ENCODE data around the gene MMRN1. TPM values are rescaled to one million over a fixed set of nuclear protein-coding genes. Genes with fewer than 3 reads are reported as not detected.
"Not testable (repeated sequence)": the region's sequence is repeated elsewhere in the genome, so short reads cannot be mapped to it uniquely, and the experiment has no call there.

MMRN1 gene
- total RNA-seq, 2 donors from 2014 or later, result not detected

- no peaks in the 10 kb centered on the region for H3K36me3 Mint-ChIP-seq (ENCODE audit: low read depth)
- no peak for DNase-seq
- Histone ChIP-seq H3K9ac (ENCODE audit: extremely low read depth, low read length, poor library complexity, severe bottlenecking) (no peak overlapping the region), H3K9me3 (ENCODE audit: control insufficient read depth, low read length) (no peaks in the 10 kb centered on the region), H3K27ac (ENCODE audit: low read depth, low read length) (no peak overlapping the region), H3K36me3 (ENCODE audit: control insufficient read depth, insufficient read depth, low read length) (no peaks in the 10 kb centered on the region), H3K4me1 (ENCODE audit: control insufficient read depth, insufficient read depth, low read length) (no peaks in the 10 kb centered on the region), H3K27me3 (ENCODE audit: control insufficient read depth, insufficient read depth, low read length, poor library complexity, severe bottlenecking) (peaks cover 12% of the 10 kb centered on the region), H3K4me3 (ENCODE audit: low read length) (no peak overlapping the region)
- H3K4me3 Mint-ChIP-seq, result no peak overlapping the region
- peaks cover 14% of the 10 kb centered on the region for H3K4me1 Mint-ChIP-seq
- TF ChIP-seq CTCF (conservative IDR thresholded peaks at IDR 0.05), result no peak
- no peaks in the 10 kb centered on the region for H3K9me3 Mint-ChIP-seq
- peaks cover 13% of the 10 kb centered on the region for H3K27me3 Mint-ChIP-seq (ENCODE audit: insufficient read depth)
- H3K27ac Mint-ChIP-seq, result no peak overlapping the region
These were observed 4.5 kb downstream of the MMRN1 start for GRCh38 chr4:89899152-89899551.

- Mint-ChIP-seq H3K36me3 (ENCODE audit: low read depth) (no peaks in the 10 kb centered on the region), H3K27me3 (ENCODE audit: insufficient read depth) (peaks cover 10% of the 10 kb centered on the region), H3K27ac (no peak overlapping the region), H3K9me3 (no peaks in the 10 kb centered on the region), H3K4me1 (peaks cover 10% of the 10 kb centered on the region), H3K4me3 (no peak overlapping the region)
- H3K9ac ChIP-seq (ENCODE audit: extremely low read depth, low read length, poor library complexity, severe bottlenecking), result no peak overlapping the region
- 100% methylated on average over 1 of the region's 1 CpG for WGBS, 2 experiments (ENCODE audit: insufficient coverage in 1 of 2, insufficient read length in 1 of 2)
- no peak for DNase-seq
- TF ChIP-seq CTCF (conservative IDR thresholded peaks at IDR 0.05), result no peak
- no peaks in the 10 kb centered on the region for H3K4me1 ChIP-seq (ENCODE audit: control insufficient read depth, insufficient read depth, low read length)
- peaks cover 12% of the 10 kb centered on the region for H3K27me3 ChIP-seq (ENCODE audit: control insufficient read depth, insufficient read depth, low read length, poor library complexity, severe bottlenecking)
- no peaks in the 10 kb centered on the region for H3K36me3 ChIP-seq (ENCODE audit: control insufficient read depth, insufficient read depth, low read length)
- no peaks in the 10 kb centered on the region for H3K9me3 ChIP-seq (ENCODE audit: control insufficient read depth, low read length)
- H3K27ac ChIP-seq (ENCODE audit: low read depth, low read length), result no peak overlapping the region
- H3K4me3 ChIP-seq (ENCODE audit: low read length), result no peak overlapping the region
These were observed 5.2 kb downstream of the MMRN1 start for GRCh38 chr4:89899854-89900253.

GRCh38 chr4:89901808-89902431, 7.3 kb downstream of the MMRN1 start:
- not testable (repeated sequence) for H3K36me3 Mint-ChIP-seq (ENCODE audit: low read depth); H3K4me3 Mint-ChIP-seq; H3K4me3 ChIP-seq (ENCODE audit: low read length); H3K9me3 ChIP-seq (ENCODE audit: control insufficient read depth, low read length); H3K27me3 Mint-ChIP-seq (ENCODE audit: insufficient read depth); H3K36me3 ChIP-seq (ENCODE audit: control insufficient read depth, insufficient read depth, low read length); H3K9me3 Mint-ChIP-seq; H3K9ac ChIP-seq (ENCODE audit: extremely low read depth, low read length, poor library complexity, severe bottlenecking); H3K4me1 ChIP-seq (ENCODE audit: control insufficient read depth, insufficient read depth, low read length); H3K27ac Mint-ChIP-seq; H3K4me1 Mint-ChIP-seq; H3K27ac ChIP-seq (ENCODE audit: low read depth, low read length)
- DNase-seq, result peak; percentile 80
- peak; percentile 84 for TF ChIP-seq CTCF (conservative IDR thresholded peaks at IDR 0.05)
- 0 to 3% methylated on average over 2 to 5 of the region's 7 CpGs for WGBS, 2 experiments (ENCODE audit: insufficient coverage in 1 of 2, insufficient read length in 1 of 2)
- peaks cover 12% of the 10 kb centered on the region for H3K27me3 ChIP-seq (ENCODE audit: control insufficient read depth, insufficient read depth, low read length, poor library complexity, severe bottlenecking)

All from endodermal cell (in vitro differentiated cells).